Epidermal melanocyte (primary cell): ENCODE data around the gene MYCBP.

ENCODE experiments used
- DNase-seq: peaks from one replicate; pipeline ENCODE4 v3.0.0; 2011; ENCODE audit warnings: low spot score; ENCODE audit not compliant: insufficient read length

The MYCBP gene

GRCh38 chr1:38820860-38821259, 52.3 kb downstream of the MYCBP start:
- no peak for DNase-seq

- DNase-seq, result no peak
Observed at GRCh38 chr1:38819516-38819915, 53.6 kb downstream of the MYCBP start.

GRCh38 chr1:38819040-38819439, 54.1 kb downstream of the MYCBP start:
- DNase-seq, result no peak

GRCh38 chr1:38818175-38818976, 54.8 kb downstream of the MYCBP start:
- no peak for DNase-seq

GRCh38 chr1:38817267-38818174, 55.6 kb downstream of the MYCBP start:
- DNase-seq, result no peak

- DNase-seq, result no peak
Observed at GRCh38 chr1:38815903-38816627, 57.1 kb downstream of the MYCBP start.

- no peak for DNase-seq
Observed at GRCh38 chr1:38814984-38815464, 58.1 kb downstream of the MYCBP start.

GRCh38 chr1:38814444-38814983, 58.6 kb downstream of the MYCBP start:
- no peak for DNase-seq

GRCh38 chr1:38812981-38813380, 60.2 kb downstream of the MYCBP start:
- no peak for DNase-seq
